HEK293T (cell line): ENCODE data around the gene TMEM26.

ENCODE experiments used
- CTCF ChIA-PET: fragments of 350-600 bp; formaldehyde crosslinking; extraction: SDS; loops from one replicate; lab custom pipeline; 2021; ENCODE audit warnings: antibody characterized with exemption, inconsistent platforms; lab: Yijun Ruan, JAX
- POLR2A ChIA-PET: fragments of 350-600 bp; formaldehyde crosslinking; extraction: SDS; loops from one replicate; lab custom pipeline; 2020; ENCODE audit warnings: antibody characterized with exemption, inconsistent platforms; lab: Yijun Ruan, JAX
- DNase-seq: peaks from one replicate; pipeline ENCODE4 v3.0.0; 2012; ENCODE audit warnings: mixed read lengths; ENCODE audit errors: extremely low spot score
- ARNT ChIP-seq: fragments of 450-650 bp; IDR thresholded peaks from 2 replicates; pipeline ENCODE4 v1.6.1; 2017; ENCODE audit warnings: mild to moderate bottlenecking
- BHLHE40 ChIP-seq: fragments of 450-650 bp; IDR thresholded peaks from 2 replicates; pipeline ENCODE4 v1.6.1; 2016; ENCODE audit warnings: mild to moderate bottlenecking, moderate library complexity, borderline replicate concordance
- CTBP1 ChIP-seq: fragments of 450-650 bp; IDR thresholded peaks from 2 replicates; pipeline ENCODE4 v1.6.1; 2016; ENCODE audit warnings: borderline replicate concordance
- ELF4 ChIP-seq: fragments of 450-650 bp; IDR thresholded peaks from 2 replicates; pipeline ENCODE4 v1.6.1; 2017; ENCODE audit warnings: antibody characterized with exemption
- FOXA1 ChIP-seq: fragments of 450-650 bp; IDR thresholded peaks from 2 replicates; pipeline ENCODE4 v1.6.1; 2016; ENCODE audit warnings: mild to moderate bottlenecking
- FOXK2 ChIP-seq: fragments of 450-650 bp; IDR thresholded peaks from 2 replicates; pipeline ENCODE4 v1.6.1; 2016; ENCODE audit warnings: mild to moderate bottlenecking
- FOXM1 ChIP-seq: fragments of 450-650 bp; IDR thresholded peaks from 2 replicates; pipeline ENCODE4 v1.6.1; 2017; ENCODE audit warnings: mild to moderate bottlenecking, borderline replicate concordance
- HDGF ChIP-seq: fragments of 450-650 bp; IDR thresholded peaks from 2 replicates; pipeline ENCODE4 v1.6.1; 2017; ENCODE audit warnings: antibody characterized with exemption, borderline replicate concordance
- L3MBTL2 ChIP-seq: fragments of 450-650 bp; conservative IDR thresholded peaks from 2 replicates; pipeline ENCODE4 v1.6.1; 2016; ENCODE audit warnings: mild to moderate bottlenecking
- LEF1 ChIP-seq: fragments of 450-650 bp; IDR thresholded peaks from 2 replicates; pipeline ENCODE4 v1.6.1; 2017; ENCODE audit warnings: mild to moderate bottlenecking, borderline replicate concordance
- NFRKB ChIP-seq: fragments of 450-650 bp; IDR thresholded peaks from 2 replicates; pipeline ENCODE4 v1.6.1; 2016; ENCODE audit warnings: mild to moderate bottlenecking, moderate library complexity
- PKNOX1 ChIP-seq: fragments of 450-650 bp; IDR thresholded peaks from 2 replicates; pipeline ENCODE4 v1.6.1; 2016
- SP1 ChIP-seq: fragments of 450-650 bp; IDR thresholded peaks from 2 replicates; pipeline ENCODE4 v1.6.1; 2017
- SUZ12 ChIP-seq: fragments of 450-650 bp; IDR thresholded peaks from 2 replicates; pipeline ENCODE4 v1.6.1; 2016; ENCODE audit warnings: mild to moderate bottlenecking
- TARDBP ChIP-seq: fragments of 450-650 bp; IDR thresholded peaks from 2 replicates; pipeline ENCODE4 v1.6.1; 2016
- ZNF384 ChIP-seq: fragments of 450-650 bp; IDR thresholded peaks from 2 replicates; pipeline ENCODE4 v1.6.1; 2016

The TMEM26 gene

GRCh38 chr10:61464461-61465170 is 11.4 kb upstream of the TMEM26 start:
- ChIA-PET CTCF (no interaction called here), POLR2A (no interaction called here)
- no peak for DNase-seq
- TF ChIP-seq FOXA1: no peak
- TF ChIP-seq NFRKB: no peak
- TF ChIP-seq PKNOX1: no peak
- no peak for TF ChIP-seq SP1
- TF ChIP-seq L3MBTL2: no peak
- TF ChIP-seq FOXK2: no peak
- TF ChIP-seq CTBP1: no peak
- TF ChIP-seq FOXM1: no peak
- no peak for TF ChIP-seq ELF4
- no peak for TF ChIP-seq ZNF384
- no peak for TF ChIP-seq TARDBP
- no peak for TF ChIP-seq SUZ12
- no peak for TF ChIP-seq ARNT
- TF ChIP-seq BHLHE40: no peak
- no peak for TF ChIP-seq HDGF
- TF ChIP-seq LEF1: no peak

DNA sequence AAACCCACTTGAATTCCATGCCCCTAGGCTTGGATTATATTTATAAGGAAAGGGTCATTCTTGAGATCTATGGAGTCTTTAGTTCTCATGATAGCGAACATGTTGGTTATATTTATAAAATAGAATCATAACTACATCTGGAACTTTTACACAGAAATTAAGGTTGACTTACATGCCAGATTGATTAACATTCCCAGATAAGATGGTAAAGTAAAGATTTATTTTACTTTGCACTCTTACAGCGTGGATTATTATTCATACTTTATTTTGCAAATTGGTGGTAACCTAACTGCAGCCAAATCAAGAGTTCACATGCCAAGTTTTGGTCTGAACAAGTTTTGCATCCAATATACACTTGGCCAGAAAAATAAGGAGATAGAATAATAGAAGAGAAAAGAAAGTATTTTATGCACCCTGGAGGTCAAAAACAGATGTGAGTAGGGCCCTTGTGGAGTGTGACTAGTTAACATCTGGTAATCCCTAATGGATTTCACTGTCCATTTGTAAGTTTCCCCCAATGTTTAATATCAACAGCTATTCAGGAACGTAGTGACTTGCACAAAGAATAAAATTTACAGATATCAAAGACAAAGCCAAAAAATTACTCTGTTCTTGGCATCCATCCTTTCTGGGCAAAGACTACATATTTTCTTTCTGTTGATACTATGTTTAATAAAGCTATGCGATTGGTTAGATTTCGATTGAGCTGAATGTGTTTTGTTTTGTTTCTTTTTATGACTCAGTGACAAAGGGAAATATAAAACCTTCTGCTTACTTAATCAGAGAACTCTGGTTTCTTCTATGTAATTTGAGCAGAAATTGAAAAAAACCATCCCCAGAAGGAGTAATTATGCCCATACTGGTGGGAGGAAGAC is 10.1 kb upstream of the TMEM26 start:
- DNase-seq: no peak
- TF ChIP-seq BHLHE40 (no peak), FOXA1 (no peak), SUZ12 (no peak), TARDBP (no peak), HDGF (no peak), SP1 (no peak), FOXK2 (no peak), ELF4 (no peak)
- ChIA-PET POLR2A (no interaction called here), CTCF (no interaction called here)

DNA sequence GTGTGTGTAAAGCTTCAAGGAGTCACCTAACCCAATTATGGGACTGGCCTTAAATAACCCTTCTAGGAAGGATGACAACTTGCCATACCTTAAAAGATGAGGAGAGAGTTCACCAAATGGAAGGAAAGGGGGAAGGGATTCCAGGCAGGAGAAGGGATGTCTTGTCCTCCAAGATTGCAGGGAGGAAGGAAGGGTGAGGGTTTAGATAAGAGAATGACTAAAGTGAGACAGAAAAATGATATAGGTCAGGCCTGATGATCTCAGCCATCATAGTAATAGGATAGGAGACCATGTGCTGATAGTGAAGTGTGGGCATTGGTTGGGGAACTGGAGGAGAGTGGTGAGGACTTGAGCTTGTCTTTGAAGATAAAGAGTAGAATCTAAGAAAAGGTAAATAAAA is 7.7 kb upstream of the TMEM26 start:
- POLR2A ChIA-PET: no interaction called here
- TF ChIP-seq HDGF: no peak
- TF ChIP-seq ARNT: no peak
- TF ChIP-seq SUZ12: no peak
- TF ChIP-seq CTBP1: no peak
- TF ChIP-seq TARDBP: no peak
- no peak for TF ChIP-seq ELF4
- no peak for TF ChIP-seq FOXM1
- TF ChIP-seq BHLHE40: no peak
- no peak for TF ChIP-seq NFRKB
- TF ChIP-seq FOXK2: no peak
- no peak for DNase-seq
- CTCF ChIA-PET: no interaction called here

DNA sequence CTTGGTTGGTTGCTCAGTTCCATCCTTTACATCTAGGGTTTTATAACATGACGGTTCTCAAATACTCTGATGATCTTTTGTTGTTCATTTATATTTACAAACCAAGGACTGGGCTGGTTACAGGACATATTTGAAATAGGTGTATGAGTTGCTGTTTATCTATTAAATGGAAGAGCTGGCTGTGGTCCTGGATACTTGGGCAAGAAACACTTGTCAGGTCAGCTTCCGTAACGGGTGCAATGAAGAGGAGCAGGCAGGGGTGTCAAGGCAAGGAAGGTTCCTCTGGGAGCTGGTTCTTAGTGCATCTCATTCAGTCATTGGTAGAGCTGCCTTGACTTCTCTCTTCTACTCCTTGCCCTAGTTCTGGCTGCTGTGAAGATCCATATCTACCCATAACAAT is 4.8 kb upstream of the TMEM26 start:
- no peak for DNase-seq
- ChIA-PET CTCF (interaction anchor here (0.6 kb wide), 1 partner anchor 19 kb away, joined by 3 read pairs; no protein-coding TSS in a partner anchor), POLR2A (no interaction called here)
- no peak for TF ChIP-seq FOXM1
- TF ChIP-seq PKNOX1: no peak
- no peak for TF ChIP-seq FOXK2
- TF ChIP-seq L3MBTL2: no peak
- no peak for TF ChIP-seq SUZ12
- TF ChIP-seq ZNF384: no peak
- TF ChIP-seq HDGF: no peak
- no peak for TF ChIP-seq BHLHE40
- TF ChIP-seq TARDBP: no peak
- no peak for TF ChIP-seq NFRKB
- TF ChIP-seq CTBP1: no peak
- TF ChIP-seq LEF1: no peak
- TF ChIP-seq SP1: no peak

GRCh38 chr10:61456095-61456789 is 3.1 kb upstream of the TMEM26 start:
- ChIA-PET CTCF (interaction anchor here (0.6 kb wide), 1 partner anchor 1047 kb away, joined by 5 read pairs; no protein-coding TSS in a partner anchor), POLR2A (no interaction called here)
- no peak for TF ChIP-seq SP1
- TF ChIP-seq FOXM1: no peak
- no peak for TF ChIP-seq ELF4
- DNase-seq: no peak

GRCh38 chr10:61455656-61456055 is 2.5 kb upstream of the TMEM26 start:
- CTCF ChIA-PET: interaction anchor here (0.6 kb wide), 1 partner anchor 1048 kb away, joined by 5 read pairs; no protein-coding TSS in a partner anchor
- DNase-seq: no peak
- TF ChIP-seq ELF4 (no peak), BHLHE40 (no peak), L3MBTL2 (no peak), NFRKB (no peak), FOXA1 (no peak), SP1 (no peak), LEF1 (no peak), FOXM1 (no peak)
- POLR2A ChIA-PET: no interaction called here
